ENCODE measurements around the gene KRTAP19-2. TPM values are rescaled to one million over a fixed set of nuclear protein-coding genes. Genes with fewer than 3 reads are reported as not detected.
"Not testable (repeated sequence)": the region's sequence is repeated elsewhere in the genome, so short reads cannot be mapped to it uniquely, and the experiment has no call there.

Gene KRTAP19-2, protein sequence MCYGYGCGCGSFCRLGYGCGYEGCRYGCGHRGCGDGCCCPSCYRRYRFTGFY
- total RNA-seq: not detected in 2 replicates
- not detected for polyA plus RNA-seq (2012)

DNA sequence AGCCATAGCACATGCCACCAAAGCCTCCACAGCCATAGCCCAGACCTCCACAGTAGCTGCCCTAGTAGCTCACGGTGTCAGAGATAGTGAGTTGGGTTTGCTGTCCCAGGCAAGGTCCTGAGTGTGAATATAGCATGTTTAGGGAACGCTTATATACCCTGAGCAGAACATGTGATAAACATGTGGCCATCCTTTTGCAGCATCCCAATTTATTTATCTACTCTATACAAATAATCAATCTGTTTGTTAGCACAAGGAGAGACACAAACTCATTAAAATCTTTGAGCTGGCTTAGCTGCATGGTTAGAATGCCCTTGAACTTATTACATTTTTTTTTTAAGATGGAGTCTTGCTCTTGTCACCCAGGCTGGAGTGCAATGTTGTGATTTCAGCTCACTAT lies at the start of gene KRTAP19-2:
TSS of gene KRTAP19-2 (minus strand) at position 101 of the 400 bp plus-strand sequence. CDS start at position 13, 88 bp downstream.
- DNase-seq (ENCODE audit: low read depth): no peak

DNA sequence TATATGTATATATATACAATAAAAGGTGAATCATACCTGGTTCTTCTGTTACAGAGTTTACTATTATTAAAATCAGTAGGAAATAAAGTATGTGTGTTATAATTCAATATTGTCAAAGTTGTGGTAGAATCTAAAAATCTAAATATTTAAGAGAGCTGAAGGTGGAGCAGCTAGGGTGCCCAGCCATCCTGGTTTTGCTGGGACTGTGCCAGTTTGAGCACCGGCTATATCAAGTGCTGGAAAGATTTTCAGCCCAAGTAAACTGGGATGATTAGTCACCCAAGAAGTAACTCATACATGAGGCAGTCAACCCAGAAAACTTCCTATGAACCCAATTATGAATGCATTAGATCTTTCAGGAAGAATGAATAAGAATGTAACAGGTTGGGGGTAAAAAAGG lies 31.6 kb upstream of the KRTAP19-2 start:
- DNase-seq (ENCODE audit: low read depth): no peak

GRCh38 chr21:30515681-30516080 lies 28.4 kb upstream of the KRTAP19-2 start:
- no peak for DNase-seq (ENCODE audit: low read depth)

- DNase-seq (ENCODE audit: low read depth): not testable (repeated sequence)
Observed at GRCh38 chr21:30505621-30506205, 18.5 kb upstream of the KRTAP19-2 start.

DNA sequence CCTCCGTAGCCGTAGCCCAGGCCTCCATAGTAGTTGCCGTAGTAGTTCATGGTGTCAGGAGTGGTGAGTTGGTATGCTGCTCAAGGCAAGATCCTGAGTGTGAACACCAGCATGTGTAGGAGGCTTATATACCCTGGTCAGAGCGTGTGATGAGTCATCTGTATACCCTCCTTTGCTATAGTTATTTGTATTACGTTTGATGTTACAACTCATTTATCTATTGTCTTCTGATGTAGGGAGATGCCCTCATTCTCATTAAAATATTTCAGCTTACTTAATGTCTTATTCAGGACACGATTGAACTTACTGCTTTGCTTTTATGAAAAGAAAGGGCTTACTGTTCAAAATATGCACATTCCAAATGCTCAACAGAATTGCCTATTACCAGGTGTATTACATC lies 14.8 kb upstream of the KRTAP19-2 start, which contains the start of gene KRTAP19-5:
TSS of gene KRTAP19-5 (minus strand) at position 101 of the 400 bp plus-strand sequence. CDS start at position 50, 51 bp downstream.
- no peak for DNase-seq (ENCODE audit: low read depth)

- no peak for DNase-seq (ENCODE audit: low read depth)
Observed at GRCh38 chr21:30497065-30497464, 9.8 kb upstream of the KRTAP19-2 start, which contains the start of gene KRTAP19-4. Gene KRTAP19-4, minus strand, starts transcription at chr21:30497165. Its CDS starts 55 bp downstream, at chr21:30497110.

DNA sequence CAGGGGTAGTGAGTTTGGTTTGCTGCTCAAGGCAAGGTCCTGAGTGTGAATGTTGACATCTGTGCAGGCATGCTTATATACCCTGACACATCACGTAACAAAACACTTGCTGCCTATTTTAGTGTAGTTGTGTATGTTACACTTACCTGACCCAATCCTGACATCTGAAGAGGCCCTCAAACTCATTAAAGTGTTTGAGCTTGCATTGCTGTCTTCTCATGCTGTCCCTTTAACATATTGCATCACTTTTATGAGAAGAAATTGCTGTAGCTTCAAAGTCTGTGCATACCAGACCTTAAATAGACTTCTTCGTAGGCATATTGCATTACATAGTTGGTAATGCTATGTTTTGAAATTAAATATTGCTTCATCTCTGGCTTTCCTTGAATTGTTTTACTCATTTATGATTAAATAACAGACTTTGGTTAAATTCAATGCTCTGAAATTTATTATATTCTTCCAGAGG lies 4.8 kb upstream of the KRTAP19-2 start, which contains the start of gene KRTAP19-3:
TSS of gene KRTAP19-3 (minus strand) at position 51 of the 466 bp plus-strand sequence. CDS start 56 bp downstream, outside the sequence.
- no peak for DNase-seq (ENCODE audit: low read depth)

DNA sequence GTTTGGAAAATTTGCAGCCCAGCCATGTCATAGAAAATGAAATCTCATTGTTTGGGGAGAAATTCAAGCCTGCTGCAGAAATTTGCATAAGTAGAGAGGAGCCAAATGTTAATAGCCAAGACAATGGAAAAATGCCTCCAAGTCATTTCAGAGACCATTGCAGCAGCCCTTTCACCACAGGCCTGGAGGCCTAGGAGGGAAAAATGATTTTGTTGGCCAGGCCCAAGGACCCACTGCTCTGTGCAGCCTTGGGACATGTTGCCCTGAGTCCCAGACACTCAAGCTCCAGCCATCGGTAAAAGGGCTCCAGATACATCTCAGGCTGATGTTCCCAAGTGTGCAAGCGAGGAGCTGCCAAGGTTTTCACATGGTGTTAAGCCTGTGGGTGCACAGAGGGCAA lies 1.1 kb downstream of the KRTAP19-2 start:
- no peak for DNase-seq (ENCODE audit: low read depth)

- no peak for DNase-seq (ENCODE audit: low read depth)
Observed at GRCh38 chr21:30482130-30482529, 5.1 kb downstream of the KRTAP19-2 start.

DNA sequence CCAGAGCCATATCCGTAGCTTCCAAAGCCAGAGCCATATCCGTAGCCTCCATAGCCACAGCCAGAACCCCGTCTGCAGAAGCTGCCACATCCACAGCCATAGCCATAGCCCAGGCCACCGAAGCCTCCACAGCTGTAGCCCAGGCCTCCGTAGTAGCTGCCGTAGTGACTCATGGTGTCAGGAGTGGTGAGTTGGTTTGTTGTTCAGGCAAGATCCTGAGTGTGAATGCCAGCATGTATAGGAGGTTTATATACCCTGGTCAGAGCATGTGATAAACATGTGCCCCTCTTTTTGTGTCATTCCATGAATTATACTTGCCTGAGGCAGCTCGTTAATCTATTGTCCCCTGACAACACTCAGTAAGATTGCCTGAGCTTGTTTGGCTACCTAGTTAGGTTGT lies 7.1 kb downstream of the KRTAP19-2 start, which contains the start of gene KRTAP19-1:
TSS of gene KRTAP19-1 (minus strand) at position 223 of the 400 bp plus-strand sequence. CDS start at position 173, 50 bp downstream.
- no peak for DNase-seq (ENCODE audit: low read depth)

GRCh38 chr21:30479259-30479658 lies 8.0 kb downstream of the KRTAP19-2 start:
- DNase-seq (ENCODE audit: low read depth): no peak

DNA sequence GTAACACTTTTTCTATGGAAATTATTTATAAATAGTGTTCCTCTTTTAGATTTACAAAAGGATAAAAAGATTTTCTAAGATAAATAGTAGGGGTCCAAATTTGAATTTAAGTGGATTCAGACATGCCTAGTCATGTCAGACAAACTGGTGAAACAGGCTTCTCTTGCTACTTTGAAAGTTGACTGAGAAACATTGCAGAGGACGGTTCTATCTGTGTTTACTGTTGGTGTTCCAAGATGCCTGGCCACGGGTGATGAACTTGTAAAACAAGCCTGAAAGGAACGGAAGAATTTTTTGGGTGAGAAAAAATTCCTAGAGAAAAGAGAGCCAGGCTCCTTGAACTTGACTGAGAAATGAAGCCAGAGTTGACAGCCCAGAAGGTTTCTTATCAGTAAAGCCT lies 9.2 kb downstream of the KRTAP19-2 start:
- DNase-seq (ENCODE audit: low read depth): no peak

DNA sequence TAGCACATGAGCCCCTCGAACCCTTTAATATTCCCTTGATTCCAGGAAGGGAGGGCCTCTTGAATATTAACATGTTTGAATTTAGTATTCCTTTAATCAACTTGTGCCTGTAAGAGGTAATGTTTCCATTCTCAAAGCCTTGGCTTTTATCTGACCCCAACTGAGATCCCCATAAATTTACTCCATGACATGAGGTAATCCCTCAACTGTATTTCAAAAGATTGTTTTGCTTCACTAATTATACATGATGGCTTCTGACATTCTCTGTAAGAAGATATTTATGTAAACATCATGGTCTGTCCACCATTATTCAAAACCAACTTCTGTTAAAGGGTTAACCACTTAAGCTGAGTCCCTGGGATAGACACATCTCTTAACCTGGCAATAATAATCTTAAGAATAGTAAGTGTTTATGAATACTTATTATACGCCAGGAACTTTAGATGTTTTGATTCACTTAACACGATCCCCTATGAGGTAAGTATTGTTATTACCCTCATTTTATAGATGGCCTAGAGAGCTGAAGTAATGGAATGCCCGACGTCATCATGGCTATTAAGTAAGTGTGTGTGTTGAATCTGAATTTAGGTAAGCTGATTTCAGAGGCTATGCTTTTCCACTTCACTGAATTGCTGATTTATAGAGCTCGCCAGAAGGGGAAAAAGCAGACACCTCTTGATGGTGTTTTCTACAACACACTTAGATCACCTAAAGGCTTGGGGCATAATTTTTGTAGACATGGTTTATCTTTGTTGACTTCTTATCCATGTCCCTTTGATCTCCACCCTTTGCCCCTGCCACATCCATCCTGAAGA lies 18.1 kb downstream of the KRTAP19-2 start:
- DNase-seq (ENCODE audit: low read depth): no peak

- DNase-seq (ENCODE audit: low read depth): no peak
Observed at GRCh38 chr21:30463713-30464112, 23.5 kb downstream of the KRTAP19-2 start.

GRCh38 chr21:30448514-30448913 lies 38.7 kb downstream of the KRTAP19-2 start:
- DNase-seq (ENCODE audit: low read depth): no peak

GRCh38 chr21:30447056-30447455 lies 40.2 kb downstream of the KRTAP19-2 start:
- no peak for DNase-seq (ENCODE audit: low read depth)

DNA sequence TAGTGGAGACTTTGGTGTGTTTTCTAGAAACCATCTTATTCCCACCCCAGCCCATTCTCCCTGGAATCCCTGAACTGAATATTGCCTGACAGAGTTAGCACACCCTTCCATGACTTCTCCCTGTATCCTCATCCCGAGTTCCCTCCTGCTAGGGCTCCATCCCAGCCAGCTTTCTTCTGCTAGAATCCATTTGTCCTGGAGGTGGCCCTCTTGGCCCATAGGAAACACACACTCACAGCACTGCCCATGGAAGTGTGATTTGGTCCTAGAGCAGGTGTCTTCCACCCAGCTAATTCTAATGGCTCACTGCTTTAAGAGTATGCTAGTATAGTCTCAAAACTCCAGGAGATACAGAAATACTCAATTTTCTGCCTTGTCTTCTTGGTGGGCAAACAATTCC lies 43.0 kb downstream of the KRTAP19-2 start:
- DNase-seq (ENCODE audit: low read depth): no peak

DNA sequence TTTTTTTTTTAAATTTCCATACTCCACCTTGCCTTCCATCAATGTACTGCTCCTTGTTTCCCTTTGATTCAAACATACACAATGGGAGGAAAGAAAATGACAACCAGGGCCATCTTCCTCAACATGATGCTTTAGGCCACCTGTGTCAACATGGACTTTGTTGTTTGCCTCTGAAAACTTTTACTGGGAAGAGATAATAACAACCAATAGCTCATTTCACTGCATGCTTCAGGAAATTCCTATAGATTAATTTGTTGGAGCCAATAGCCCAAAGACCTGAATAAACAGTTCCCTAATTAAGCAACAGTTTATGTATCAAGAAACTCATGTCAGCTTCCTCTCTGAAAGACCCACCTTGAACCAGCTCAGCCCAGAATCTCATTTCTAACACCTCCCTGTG lies 44.0 kb downstream of the KRTAP19-2 start:
- no peak for DNase-seq (ENCODE audit: low read depth)

- DNase-seq (ENCODE audit: low read depth): no peak
Observed at GRCh38 chr21:30439975-30440374, 47.3 kb downstream of the KRTAP19-2 start, which contains the start of gene KRTAP15-1. Gene KRTAP15-1, plus strand, starts transcription at chr21:30440275. Its CDS starts 53 bp downstream, at chr21:30440328.
